Upper lobe of left lung (tissue), 6 donors: ENCODE results near the gene R3HDM4. TPM values are rescaled to one million over a fixed set of nuclear protein-coding genes. Genes with fewer than 3 reads are reported as not detected.

Experiments used
- ATAC-seq, 2 donors: fragments of 200-7000 bp; cut with Tn5 transposase; one replicate each; pipeline ENCODE4 v1.9.1; 2022; ENCODE audit warnings: mild to moderate bottlenecking in 2 of 2, moderate library complexity in 2 of 2; ENCODE audit not compliant: low FRiP score in 2 of 2
- DNase-seq, 2 donors: peaks; one replicate each; pipeline ENCODE4 v3.0.0-alpha.2; 2019 to 2020
- H3K27ac ChIP-seq, 4 donors: fragments of 200-600 bp; sonication (generic); one replicate each; pipeline ENCODE4 v1.5.1; 2016 to 2019
- H3K27me3 ChIP-seq, 4 donors: fragments of 200-600 bp; sonication (generic); one replicate each; pipeline ENCODE4 v1.5.1; 2017 to 2019
- H3K36me3 ChIP-seq, 4 donors: fragments of 200-600 bp; sonication (generic); one replicate each; pipeline ENCODE4 v1.5.1; 2016 to 2019
- H3K4me1 ChIP-seq, 4 donors: fragments of 200-600 bp; sonication (generic); one replicate each; pipeline ENCODE4 v1.5.1; 2018 to 2019
- H3K4me3 ChIP-seq, 4 donors: fragments of 200-600 bp; sonication (generic); one replicate each; pipeline ENCODE4 v1.5.1; 2017 to 2019; ENCODE audit warnings: mild to moderate bottlenecking in 2 of 4, moderate library complexity in 1 of 4
- H3K9me3 ChIP-seq, 4 donors: fragments of 200-600 bp; sonication (generic); one replicate each; pipeline ENCODE4 v1.5.1; 2018 to 2019
- CTCF ChIP-seq, 6 experiments: fragments of 450-650 bp in 4 of 6; fragments of 200-600 bp in 2 of 6; sonication (generic) in 2 of 6; IDR thresholded peaks; one replicate each; pipeline ENCODE4 v1.5.1; 2016 to 2019; ENCODE audit warnings: antibody characterized with exemption in 6 of 6
- EP300 ChIP-seq, 4 donors: sonication (generic); formaldehyde crosslinking; IDR thresholded peaks; one replicate each; pipeline ENCODE4 v1.5.1; 2017; ENCODE audit warnings: antibody characterized with exemption in 4 of 4, control low read depth in 2 of 4
- POLR2A ChIP-seq, 4 donors: fragments of 450-650 bp; IDR thresholded peaks; one replicate each; pipeline ENCODE4 v1.5.1; 2016 to 2017; ENCODE audit warnings: antibody characterized with exemption in 4 of 4, mild to moderate bottlenecking in 2 of 4
- POLR2AphosphoS5 ChIP-seq, 2 donors: sonication (generic); formaldehyde crosslinking; IDR thresholded peaks; one replicate each; pipeline ENCODE4 v1.5.1; 2017; ENCODE audit warnings: antibody characterized with exemption in 2 of 2
- WGBS, 2 donors: methylation state at CpG; one replicate each; pipeline ENCODE4 v1.1.5; 2017 to 2018; 5-methylcytosine and 5-hydroxymethylcytosine counted together
- total RNA-seq, 6 donors: library from RNA; depleted of rRNA in 4 of 6; stranded (reverse); fragments of >200 nt in 4 of 6; gene quantifications; one replicate each; pipeline versions ENCODE4 v1.1.0 to v1.2.1, GENCODE V29; 2016 to 2021
- donor health status: DM: no; HTN: no; CAD: no; lungs with moderate emphysema.
- donor health status: DM: no; HTN: yes; CAD: no; lungs with severe emphysema.

R3HDM4 gene
- total RNA-seq, 6 donors from 2014 or later = 39.6 to 71.2 (median 63.3) TPM

- H3K36me3 ChIP-seq = peaks cover 15 to 95% (median 76%) of the 10 kb centered on the region in 4 donors
- H3K4me3 ChIP-seq = no peak overlapping the region
- ATAC-seq = no peak
- no peaks in the 10 kb centered on the region for H3K27me3 ChIP-seq
- no peaks in the 10 kb centered on the region for H3K4me1 ChIP-seq
- no peak overlapping the region for H3K27ac ChIP-seq
- WGBS, 2 donors = 97% methylated on average over 60 to 64 of the region's 64 CpGs
- DNase-seq = peak in 1 of 2 donors; percentile 74
- no peak for TF ChIP-seq POLR2A (IDR thresholded peaks at IDR 0.05)
- TF ChIP-seq POLR2AphosphoS5 (IDR thresholded peaks at IDR 0.05) = no peak
- no peak for TF ChIP-seq CTCF (IDR thresholded peaks at IDR 0.05)
- no peak for TF ChIP-seq EP300 (IDR thresholded peaks at IDR 0.05)
- no peaks in the 10 kb centered on the region for H3K9me3 ChIP-seq
Measured at GRCh38 chr19:885536-886224, 27.3 kb downstream of the R3HDM4 start.

GRCh38 chr19:884420-885211 lies 28.4 kb downstream of the R3HDM4 start:
- DNase-seq = peak in 1 of 2 donors; percentile 82
- WGBS, 2 donors = 94 to 97% methylated on average over 17 to 41 of the region's 51 CpGs
- no peak for TF ChIP-seq POLR2A (IDR thresholded peaks at IDR 0.05)
- no peak for TF ChIP-seq POLR2AphosphoS5 (IDR thresholded peaks at IDR 0.05)
- no peak for TF ChIP-seq CTCF (IDR thresholded peaks at IDR 0.05)
- no peak for TF ChIP-seq EP300 (IDR thresholded peaks at IDR 0.05)
- peak overlapping the region in 1 of 4 donors; percentile 10 for H3K27ac ChIP-seq
- H3K9me3 ChIP-seq = no peaks in the 10 kb centered on the region
- H3K4me3 ChIP-seq = no peak overlapping the region
- H3K4me1 ChIP-seq = no peaks in the 10 kb centered on the region
- H3K27me3 ChIP-seq = no peaks in the 10 kb centered on the region
- ATAC-seq = no peak
- peaks cover 15 to 96% (median 78%) of the 10 kb centered on the region in 4 donors for H3K36me3 ChIP-seq

- H3K27ac ChIP-seq = peak overlapping the region in 1 of 4 donors; percentile 50
Measured at GRCh38 chr19:883661-884211, 29.3 kb downstream of the R3HDM4 start.

GRCh38 chr19:882871-883497 lies 30.0 kb downstream of the R3HDM4 start:
- peaks cover 15 to 96% (median 73%) of the 10 kb centered on the region in 4 donors for H3K36me3 ChIP-seq
- ATAC-seq = no peak
- DNase-seq = peak in 1 of 2 donors; percentile 53
- no peaks in the 10 kb centered on the region for H3K27me3 ChIP-seq
- H3K27ac ChIP-seq = peak overlapping the region in 1 of 4 donors; percentile 50
- H3K4me3 ChIP-seq = no peak overlapping the region
- H3K9me3 ChIP-seq = no peaks in the 10 kb centered on the region
- no peak for TF ChIP-seq CTCF (IDR thresholded peaks at IDR 0.05)
- no peaks in the 10 kb centered on the region for H3K4me1 ChIP-seq
- 84 to 95% methylated on average over 21 to 28 of the region's 30 CpGs for WGBS, 2 donors

More at GRCh38 chr19:883661-884211, 29.3 kb downstream of the R3HDM4 start:
- no peaks in the 10 kb centered on the region for H3K27me3 ChIP-seq
- TF ChIP-seq EP300 (IDR thresholded peaks at IDR 0.05) (no peak), CTCF (IDR thresholded peaks at IDR 0.05) (peak in 3 of 6 experiments; percentile 35 to 48 (median 45)), POLR2A (IDR thresholded peaks at IDR 0.05) (no peak), POLR2AphosphoS5 (IDR thresholded peaks at IDR 0.05) (peak in 1 of 2 donors; percentile 10)
- 88 to 89% methylated on average over 18 to 22 of the region's 22 CpGs for WGBS, 2 donors
- peaks cover 15 to 98% (median 76%) of the 10 kb centered on the region in 4 donors for H3K36me3 ChIP-seq
- DNase-seq (peak; percentile 71 to 83), ATAC-seq (peak; percentile 24 to 90)
- H3K9me3 ChIP-seq = no peaks in the 10 kb centered on the region
- no peaks in the 10 kb centered on the region for H3K4me1 ChIP-seq
- no peak overlapping the region for H3K4me3 ChIP-seq
